ENCODE measurements around the gene MGLL. TPM values are rescaled to one million over a fixed set of nuclear protein-coding genes. Genes with fewer than 3 reads are reported as not detected.

MGLL gene
- total RNA-seq, 1 experiment from 2014 or later: 6.8 TPM

GRCh38 chr3:127644641-127645370 is 177.5 kb downstream of the MGLL start:
- Histone ChIP-seq H3K9me2 (ENCODE audit: insufficient read depth) (no peaks in the 10 kb centered on the region), H4K20me1 (ENCODE audit: insufficient read depth) (no peaks in the 10 kb centered on the region), H3K27ac (ENCODE audit: low read depth, low read length) (no peak overlapping the region), H3K79me2 (ENCODE audit: insufficient read depth, low read length) (no peaks in the 10 kb centered on the region), H3K9ac (ENCODE audit: low read length) (no peak overlapping the region), H3K4me1 (ENCODE audit: control insufficient read depth in 1 of 2, insufficient read depth in 2 of 2, low read length in 2 of 2) (no peaks in the 10 kb centered on the region; a peak in 1 of 4 replicates), H3K36me3 (ENCODE audit: control insufficient read depth in 1 of 2, insufficient read depth in 2 of 2, low read length in 2 of 2) (no peaks in the 10 kb centered on the region), H2AFZ (ENCODE audit: low read depth, low read length, poor library complexity, severe bottlenecking) (no peak overlapping the region), H3K27me3 (ENCODE audit: insufficient read depth, low read length) (no peaks in the 10 kb centered on the region), H3K4me3 (replicated peaks in 1 of 2; ENCODE audit: low read depth in 1 of 2, low read length in 2 of 2) (no peak overlapping the region), H3K4me2 (ENCODE audit: low read length) (no peak overlapping the region), H3K9me3 (ENCODE audit: control insufficient read depth in 1 of 2, insufficient read depth in 1 of 2, low read depth in 1 of 2, low read length in 2 of 2) (no peaks in the 10 kb centered on the region)
- ATAC-seq (no peak), DNase-seq (ENCODE audit: low read depth, low spot score) (no peak)
- POLR2A ChIA-PET: no interaction called here
- intact Hi-C loops (cut with micrococcal nuclease): no loop called here
- RAD21 ChIA-PET (ENCODE audit: low non-redundant PET in 1 of 2, low total read pairs in 2 of 2, uncharacterized antibody in 2 of 2, unreplicated experiment in 2 of 2): no interaction called here
- CTCF ChIA-PET: no interaction called here
- TF ChIP-seq SIN3A (IDR thresholded peaks at IDR 0.05; ENCODE audit: low read depth) (no peak), TCF7L2 (IDR thresholded peaks at IDR 0.05; ENCODE audit: borderline replicate concordance, extremely low read depth, insufficient read depth, insufficient read length) (no peak), EZH2phosphoT487 (IDR thresholded peaks at IDR 0.05; ENCODE audit: borderline replicate concordance) (no peak)
- TF ChIP-seq, protein P1, sequence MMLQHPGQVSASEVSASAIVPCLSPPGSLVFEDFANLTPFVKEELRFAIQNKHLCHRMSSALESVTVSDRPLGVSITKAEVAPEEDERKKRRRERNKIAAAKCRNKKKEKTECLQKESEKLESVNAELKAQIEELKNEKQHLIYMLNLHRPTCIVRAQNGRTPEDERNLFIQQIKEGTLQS (IDR thresholded peaks at IDR 0.05): no peak
- no TSS peak for BruUV-seq (replicated peaks)

GRCh38 chr3:127640042-127640355 is 182.3 kb downstream of the MGLL start:
- DNase-seq (ENCODE audit: low read depth, low spot score): no peak
- Histone ChIP-seq H3K27ac (ENCODE audit: low read depth, low read length) (no peak overlapping the region), H3K9me2 (ENCODE audit: insufficient read depth) (no peaks in the 10 kb centered on the region), H3K27me3 (ENCODE audit: insufficient read depth, low read length) (no peaks in the 10 kb centered on the region), H2AFZ (ENCODE audit: low read depth, low read length, poor library complexity, severe bottlenecking) (no peak overlapping the region), H3K36me3 (ENCODE audit: control insufficient read depth in 1 of 2, insufficient read depth in 2 of 2, low read length in 2 of 2) (no peaks in the 10 kb centered on the region), H3K4me3 (replicated peaks in 1 of 2; ENCODE audit: low read depth in 1 of 2, low read length in 2 of 2) (no peak overlapping the region), H3K9ac (ENCODE audit: low read length) (no peak overlapping the region), H4K20me1 (ENCODE audit: insufficient read depth) (no peaks in the 10 kb centered on the region), H3K4me1 (ENCODE audit: control insufficient read depth in 1 of 2, insufficient read depth in 2 of 2, low read length in 2 of 2) (peaks cover 0 to 4% of the 10 kb centered on the region in 2 experiments; a peak in 1 of 4 replicates), H3K9me3 (ENCODE audit: control insufficient read depth in 1 of 2, insufficient read depth in 1 of 2, low read depth in 1 of 2, low read length in 2 of 2) (no peaks in the 10 kb centered on the region), H3K79me2 (ENCODE audit: insufficient read depth, low read length) (no peaks in the 10 kb centered on the region), H3K4me2 (ENCODE audit: low read length) (no peak overlapping the region)
- RAD21 ChIA-PET (ENCODE audit: low non-redundant PET in 1 of 2, low total read pairs in 2 of 2, uncharacterized antibody in 2 of 2, unreplicated experiment in 2 of 2): interaction anchor here in 1 of 2 experiments (0.6 kb wide), 1 partner anchor 55 kb away, joined by 5 read pairs; no protein-coding TSS in a partner anchor
- ATAC-seq: no peak
- intact Hi-C loops (cut with micrococcal nuclease): no loop called here
- CTCF ChIA-PET: no interaction called here
- BruUV-seq (replicated peaks): no TSS peak
- TF ChIP-seq, protein P2, sequence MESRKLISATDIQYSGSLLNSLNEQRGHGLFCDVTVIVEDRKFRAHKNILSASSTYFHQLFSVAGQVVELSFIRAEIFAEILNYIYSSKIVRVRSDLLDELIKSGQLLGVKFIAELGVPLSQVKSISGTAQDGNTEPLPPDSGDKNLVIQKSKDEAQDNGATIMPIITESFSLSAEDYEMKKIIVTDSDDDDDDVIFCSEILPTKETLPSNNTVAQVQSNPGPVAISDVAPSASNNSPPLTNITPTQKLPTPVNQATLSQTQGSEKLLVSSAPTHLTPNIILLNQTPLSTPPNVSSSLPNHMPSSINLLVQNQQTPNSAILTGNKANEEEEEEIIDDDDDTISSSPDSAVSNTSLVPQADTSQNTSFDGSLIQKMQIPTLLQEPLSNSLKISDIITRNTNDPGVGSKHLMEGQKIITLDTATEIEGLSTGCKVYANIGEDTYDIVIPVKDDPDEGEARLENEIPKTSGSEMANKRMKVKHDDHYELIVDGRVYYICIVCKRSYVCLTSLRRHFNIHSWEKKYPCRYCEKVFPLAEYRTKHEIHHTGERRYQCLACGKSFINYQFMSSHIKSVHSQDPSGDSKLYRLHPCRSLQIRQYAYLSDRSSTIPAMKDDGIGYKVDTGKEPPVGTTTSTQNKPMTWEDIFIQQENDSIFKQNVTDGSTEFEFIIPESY (IDR thresholded peaks at IDR 0.05; ENCODE audit: extremely low read depth, insufficient replicate concordance, low read length): no peak
- TF ChIP-seq CBX3 (IDR thresholded peaks at IDR 0.05; ENCODE audit: low read depth) (no peak), POLR2AphosphoS5 (IDR thresholded peaks at IDR 0.05; ENCODE audit: low read depth, low read length) (no peak), EGR1 (IDR thresholded peaks at IDR 0.05; ENCODE audit: low read depth) (no peak), EZH2 (IDR thresholded peaks at IDR 0.05) (no peak), MAX (IDR thresholded peaks at IDR 0.05) (no peak), TCF7L2 (IDR thresholded peaks at IDR 0.05; ENCODE audit: borderline replicate concordance, extremely low read depth, insufficient read depth, insufficient read length) (no peak), JUND (IDR thresholded peaks at IDR 0.05) (no peak), ZFX (IDR thresholded peaks at IDR 0.05) (no peak), ELF1 (IDR thresholded peaks at IDR 0.05; ENCODE audit: borderline replicate concordance, low read depth) (no peak)
- TF ChIP-seq, protein P3, sequence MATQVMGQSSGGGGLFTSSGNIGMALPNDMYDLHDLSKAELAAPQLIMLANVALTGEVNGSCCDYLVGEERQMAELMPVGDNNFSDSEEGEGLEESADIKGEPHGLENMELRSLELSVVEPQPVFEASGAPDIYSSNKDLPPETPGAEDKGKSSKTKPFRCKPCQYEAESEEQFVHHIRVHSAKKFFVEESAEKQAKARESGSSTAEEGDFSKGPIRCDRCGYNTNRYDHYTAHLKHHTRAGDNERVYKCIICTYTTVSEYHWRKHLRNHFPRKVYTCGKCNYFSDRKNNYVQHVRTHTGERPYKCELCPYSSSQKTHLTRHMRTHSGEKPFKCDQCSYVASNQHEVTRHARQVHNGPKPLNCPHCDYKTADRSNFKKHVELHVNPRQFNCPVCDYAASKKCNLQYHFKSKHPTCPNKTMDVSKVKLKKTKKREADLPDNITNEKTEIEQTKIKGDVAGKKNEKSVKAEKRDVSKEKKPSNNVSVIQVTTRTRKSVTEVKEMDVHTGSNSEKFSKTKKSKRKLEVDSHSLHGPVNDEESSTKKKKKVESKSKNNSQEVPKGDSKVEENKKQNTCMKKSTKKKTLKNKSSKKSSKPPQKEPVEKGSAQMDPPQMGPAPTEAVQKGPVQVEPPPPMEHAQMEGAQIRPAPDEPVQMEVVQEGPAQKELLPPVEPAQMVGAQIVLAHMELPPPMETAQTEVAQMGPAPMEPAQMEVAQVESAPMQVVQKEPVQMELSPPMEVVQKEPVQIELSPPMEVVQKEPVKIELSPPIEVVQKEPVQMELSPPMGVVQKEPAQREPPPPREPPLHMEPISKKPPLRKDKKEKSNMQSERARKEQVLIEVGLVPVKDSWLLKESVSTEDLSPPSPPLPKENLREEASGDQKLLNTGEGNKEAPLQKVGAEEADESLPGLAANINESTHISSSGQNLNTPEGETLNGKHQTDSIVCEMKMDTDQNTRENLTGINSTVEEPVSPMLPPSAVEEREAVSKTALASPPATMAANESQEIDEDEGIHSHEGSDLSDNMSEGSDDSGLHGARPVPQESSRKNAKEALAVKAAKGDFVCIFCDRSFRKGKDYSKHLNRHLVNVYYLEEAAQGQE (IDR thresholded peaks at IDR 0.05; ENCODE audit: low read depth): no peak
- POLR2A ChIA-PET: no interaction called here
